IMR-90 (cell line): ENCODE data around the gene TMEM45B.

ENCODE experiments used
- CEBPB ChIP-seq: IDR thresholded peaks from 2 replicates; pipeline ENCODE4 v1.6.1; 2012; ENCODE audit warnings: low read depth, low read length, improper control_type of control experiment
- CHD1 ChIP-seq: IDR thresholded peaks from 2 replicates; pipeline ENCODE4 v1.6.1; 2012; ENCODE audit warnings: low read depth, low read length, improper control_type of control experiment
- FOS ChIP-seq: fragments of 150-350 bp; IDR thresholded peaks from 2 replicates; pipeline ENCODE4 v1.6.1; 2016; ENCODE audit warnings: low read depth, low read length
- MAZ ChIP-seq: IDR thresholded peaks from 2 replicates; pipeline ENCODE4 v1.6.1; 2012; ENCODE audit warnings: low read depth, mild to moderate bottlenecking, low read length, improper control_type of control experiment, moderate library complexity, borderline replicate concordance
- MXI1 ChIP-seq: IDR thresholded peaks from 2 replicates; pipeline ENCODE4 v1.6.1; 2012; ENCODE audit warnings: low read depth, mild to moderate bottlenecking, low read length, moderate library complexity, borderline replicate concordance
- NFE2L2 ChIP-seq: fragments of 150-350 bp; IDR thresholded peaks from 2 replicates; pipeline ENCODE4 v1.6.1; 2016; ENCODE audit warnings: low read depth, mild to moderate bottlenecking, low read length
- POLR2A ChIP-seq: IDR thresholded peaks from 2 replicates; pipeline ENCODE4 v1.6.1; 2012; ENCODE audit warnings: mild to moderate bottlenecking, low read depth, low read length
- RCOR1 ChIP-seq: IDR thresholded peaks from 2 replicates; pipeline ENCODE4 v1.6.1; 2012; ENCODE audit warnings: mild to moderate bottlenecking, low read length, improper control_type of control experiment; ENCODE audit not compliant: insufficient replicate concordance
- SMC3 ChIP-seq: fragments of 150-350 bp; IDR thresholded peaks from 2 replicates; pipeline ENCODE4 v1.6.1; 2016; ENCODE audit warnings: low read depth, mild to moderate bottlenecking, antibody characterized with exemption, low read length, moderate library complexity
- TF ChIP-seq, protein P1 (sequence below): conservative IDR thresholded peaks from 2 replicates; pipeline ENCODE4 v1.5.1; 2012; ENCODE audit warnings: mild to moderate bottlenecking, low read depth, low read length, improper control_type of control experiment
- TF ChIP-seq, protein P2 (sequence below): fragments of 150-350 bp; IDR thresholded peaks from 2 replicates; pipeline ENCODE4 v1.6.1; 2017; ENCODE audit warnings: mild to moderate bottlenecking, antibody characterized with exemption, low read length, low read depth
- TF ChIP-seq, protein P3 (sequence below): fragments of 150-350 bp; IDR thresholded peaks from 2 replicates; pipeline ENCODE4 v1.6.1; 2016; ENCODE audit warnings: low read depth, mild to moderate bottlenecking, low read length, moderate library complexity, borderline replicate concordance

DNA sequence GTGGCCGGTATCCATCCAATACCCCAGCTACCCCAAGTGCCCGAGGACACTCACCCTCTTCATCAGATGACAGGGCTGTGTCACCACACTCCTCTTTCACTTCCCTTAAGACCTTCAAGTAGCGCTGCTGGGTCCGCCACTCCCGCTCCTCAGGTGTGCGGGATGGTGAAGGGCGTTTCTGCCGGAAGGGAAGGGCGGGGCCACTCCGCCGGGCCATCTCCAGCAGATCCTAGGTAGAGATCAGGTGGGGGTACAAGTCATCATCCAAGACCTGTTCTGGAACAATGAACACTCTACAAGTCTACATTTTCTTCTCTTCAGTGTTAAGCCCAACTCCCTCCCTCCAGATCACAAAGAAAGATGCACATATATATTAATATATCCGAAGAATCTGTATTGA, 69.7 kb downstream of the TMEM45B start:
- no peak for TF ChIP-seq NFE2L2
- TF ChIP-seq MXI1: no peak
- TF ChIP-seq, protein P1, sequence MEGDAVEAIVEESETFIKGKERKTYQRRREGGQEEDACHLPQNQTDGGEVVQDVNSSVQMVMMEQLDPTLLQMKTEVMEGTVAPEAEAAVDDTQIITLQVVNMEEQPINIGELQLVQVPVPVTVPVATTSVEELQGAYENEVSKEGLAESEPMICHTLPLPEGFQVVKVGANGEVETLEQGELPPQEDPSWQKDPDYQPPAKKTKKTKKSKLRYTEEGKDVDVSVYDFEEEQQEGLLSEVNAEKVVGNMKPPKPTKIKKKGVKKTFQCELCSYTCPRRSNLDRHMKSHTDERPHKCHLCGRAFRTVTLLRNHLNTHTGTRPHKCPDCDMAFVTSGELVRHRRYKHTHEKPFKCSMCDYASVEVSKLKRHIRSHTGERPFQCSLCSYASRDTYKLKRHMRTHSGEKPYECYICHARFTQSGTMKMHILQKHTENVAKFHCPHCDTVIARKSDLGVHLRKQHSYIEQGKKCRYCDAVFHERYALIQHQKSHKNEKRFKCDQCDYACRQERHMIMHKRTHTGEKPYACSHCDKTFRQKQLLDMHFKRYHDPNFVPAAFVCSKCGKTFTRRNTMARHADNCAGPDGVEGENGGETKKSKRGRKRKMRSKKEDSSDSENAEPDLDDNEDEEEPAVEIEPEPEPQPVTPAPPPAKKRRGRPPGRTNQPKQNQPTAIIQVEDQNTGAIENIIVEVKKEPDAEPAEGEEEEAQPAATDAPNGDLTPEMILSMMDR: no peak
- no peak for TF ChIP-seq POLR2A
- TF ChIP-seq CEBPB: no peak
- TF ChIP-seq, protein P2, sequence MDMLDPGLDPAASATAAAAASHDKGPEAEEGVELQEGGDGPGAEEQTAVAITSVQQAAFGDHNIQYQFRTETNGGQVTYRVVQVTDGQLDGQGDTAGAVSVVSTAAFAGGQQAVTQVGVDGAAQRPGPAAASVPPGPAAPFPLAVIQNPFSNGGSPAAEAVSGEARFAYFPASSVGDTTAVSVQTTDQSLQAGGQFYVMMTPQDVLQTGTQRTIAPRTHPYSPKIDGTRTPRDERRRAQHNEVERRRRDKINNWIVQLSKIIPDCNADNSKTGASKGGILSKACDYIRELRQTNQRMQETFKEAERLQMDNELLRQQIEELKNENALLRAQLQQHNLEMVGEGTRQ: no peak
- TF ChIP-seq RCOR1: no peak
- TF ChIP-seq, protein P3, sequence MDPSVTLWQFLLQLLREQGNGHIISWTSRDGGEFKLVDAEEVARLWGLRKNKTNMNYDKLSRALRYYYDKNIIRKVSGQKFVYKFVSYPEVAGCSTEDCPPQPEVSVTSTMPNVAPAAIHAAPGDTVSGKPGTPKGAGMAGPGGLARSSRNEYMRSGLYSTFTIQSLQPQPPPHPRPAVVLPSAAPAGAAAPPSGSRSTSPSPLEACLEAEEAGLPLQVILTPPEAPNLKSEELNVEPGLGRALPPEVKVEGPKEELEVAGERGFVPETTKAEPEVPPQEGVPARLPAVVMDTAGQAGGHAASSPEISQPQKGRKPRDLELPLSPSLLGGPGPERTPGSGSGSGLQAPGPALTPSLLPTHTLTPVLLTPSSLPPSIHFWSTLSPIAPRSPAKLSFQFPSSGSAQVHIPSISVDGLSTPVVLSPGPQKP: no peak
- TF ChIP-seq SMC3: no peak
- no peak for TF ChIP-seq FOS
- no peak for TF ChIP-seq MAZ
- no peak for TF ChIP-seq CHD1
